Sigmoid colon (tissue), 4 donors: Measurements from ENCODE around the gene AMIGO2.

Experiments used
- CTCF ChIP-seq, 4 experiments: fragments of 450-650 bp in 3 of 4; fragments of 200-600 bp in 1 of 4; IDR thresholded peaks; one replicate each; pipeline ENCODE4 v1.5.1; 2016 to 2019; ENCODE audit warnings: antibody characterized with exemption in 4 of 4, mild to moderate bottlenecking in 3 of 4, moderate library complexity in 2 of 4
- POLR2A ChIP-seq, 2 donors: fragments of 450-650 bp; IDR thresholded peaks; one replicate each; pipeline ENCODE4 v1.6.1; 2016; ENCODE audit warnings: antibody characterized with exemption in 2 of 2, mild to moderate bottlenecking in 2 of 2, moderate library complexity in 2 of 2
- POLR2AphosphoS5 ChIP-seq, 4 donors: sonication (generic); formaldehyde crosslinking; IDR thresholded peaks; one replicate each; pipeline ENCODE4 v1.6.1; 2017; ENCODE audit warnings: antibody characterized with exemption in 4 of 4

- TF ChIP-seq CTCF (IDR thresholded peaks at IDR 0.05) (no peak), POLR2A (IDR thresholded peaks at IDR 0.05) (no peak), POLR2AphosphoS5 (IDR thresholded peaks at IDR 0.05) (peak in 3 of 4 donors; percentile 47 to 58 (median 48))
These were observed 46.7 kb downstream of the AMIGO2 start for GRCh38 chr12:47033081-47033480.
